NB4 (cell line): ENCODE data around the gene UTP25.

ENCODE experiments used
- DNase-seq: peaks from one replicate; pipeline ENCODE4 v3.0.0; 2010; ENCODE audit warnings: low read depth
- H3K4me3 ChIP-seq: one replicate; pipeline ENCODE4 v1.5.1; 2011; ENCODE audit warnings: mild to moderate bottlenecking, low read depth, low read length, moderate library complexity
- CTCF ChIP-seq: IDR thresholded peaks from one replicate; pipeline ENCODE4 v1.5.1; 2012; ENCODE audit warnings: low read depth, low read length
- MAX ChIP-seq: IDR thresholded peaks from 2 replicates; pipeline ENCODE4 v1.6.1; 2011; ENCODE audit warnings: low read depth, low read length
- MYC ChIP-seq: IDR thresholded peaks from 2 replicates; pipeline ENCODE4 v1.6.1; 2011; ENCODE audit warnings: low read depth, low read length
- POLR2A ChIP-seq: IDR thresholded peaks from 2 replicates; pipeline ENCODE4 v1.6.1; 2011; ENCODE audit warnings: mild to moderate bottlenecking; ENCODE audit not compliant: insufficient read length; ENCODE audit errors: extremely low read depth

UTP25 gene

GRCh38 chr1:209810783-209811182 is 17.0 kb upstream of the UTP25 start:
- TF ChIP-seq MYC = no peak
- no peak for TF ChIP-seq POLR2A
- no peak for TF ChIP-seq MAX
- TF ChIP-seq CTCF = no peak
- H3K4me3 ChIP-seq = no peak overlapping the region
- DNase-seq = no peak

GRCh38 chr1:209813902-209814301 is 13.9 kb upstream of the UTP25 start:
- H3K4me3 ChIP-seq = no peak overlapping the region
- DNase-seq = no peak
- no peak for TF ChIP-seq MAX

- DNase-seq = no peak
- TF ChIP-seq MAX (no peak), POLR2A (no peak), MYC (no peak), CTCF (no peak)
- no peak overlapping the region for H3K4me3 ChIP-seq
These were observed 12.3 kb upstream of the UTP25 start for GRCh38 chr1:209815490-209815889.

- TF ChIP-seq MYC = no peak
- TF ChIP-seq MAX = no peak
- TF ChIP-seq POLR2A = no peak
- TF ChIP-seq CTCF = no peak
- DNase-seq = no peak
- H3K4me3 ChIP-seq = no peak overlapping the region
These were observed 11.8 kb upstream of the UTP25 start for GRCh38 chr1:209815931-209816341.

- no peak for DNase-seq
- no peak for TF ChIP-seq MYC
- no peak for TF ChIP-seq MAX
- no peak for TF ChIP-seq CTCF
- TF ChIP-seq POLR2A = no peak
- no peak overlapping the region for H3K4me3 ChIP-seq
These were observed 10.8 kb upstream of the UTP25 start for GRCh38 chr1:209816923-209817322.

GRCh38 chr1:209817691-209818090 is 10.1 kb upstream of the UTP25 start:
- no peak for TF ChIP-seq MYC
- H3K4me3 ChIP-seq = no peak overlapping the region
- DNase-seq = no peak

GRCh38 chr1:209819058-209819457 is 8.7 kb upstream of the UTP25 start:
- H3K4me3 ChIP-seq = no peak overlapping the region
- TF ChIP-seq CTCF = no peak
- no peak for TF ChIP-seq MAX
- no peak for TF ChIP-seq MYC
- TF ChIP-seq POLR2A = no peak
- no peak for DNase-seq
